BJ (cell line): ENCODE measurements around the gene PBX1. TPM values are rescaled to one million over a fixed set of nuclear protein-coding genes. Genes with fewer than 3 reads are reported as not detected.

Source experiments
- CTCF ChIA-PET: fragments of 350-600 bp; formaldehyde crosslinking; extraction: SDS; loops from one replicate; lab custom pipeline; 2021; ENCODE audit warnings: antibody characterized with exemption, inconsistent platforms; lab: Yijun Ruan, JAX
- POLR2A ChIA-PET: fragments of 300-600 bp; sonication (Branson Sonifier 250); formaldehyde crosslinking; extraction: SDS; loops from one replicate; lab custom pipeline; 2021; ENCODE audit warnings: antibody characterized with exemption; lab: Charles Lee
- DNase-seq: peaks from one replicate; pipeline ENCODE4 v3.0.0-alpha.2; 2011; ENCODE audit warnings: low read depth
- H3K27me3 ChIP-seq: 2 replicates; pipeline ENCODE4 v1.6.0; 2011; ENCODE audit warnings: low read length; ENCODE audit not compliant: control insufficient read depth, insufficient read depth
- H3K36me3 ChIP-seq: 2 replicates; pipeline ENCODE4 v1.5.1; 2011; ENCODE audit warnings: low read length; ENCODE audit not compliant: control insufficient read depth, insufficient read depth
- H3K4me3 ChIP-seq: 2 replicates; pipeline ENCODE4 v1.5.1; 2011; ENCODE audit warnings: low read depth, mild to moderate bottlenecking, control low read depth, low read length
- CTCF ChIP-seq: IDR thresholded peaks from 2 replicates; pipeline ENCODE4 v1.5.1; 2011; ENCODE audit warnings: low read depth, mild to moderate bottlenecking, control low read depth, inconsistent platforms, low read length, moderate library complexity; ENCODE audit not compliant: insufficient read depth
- polyA plus RNA-seq: library from polyadenylated mRNA; depleted of rRNA; stranded (reverse); fragments of >200 nt; gene quantifications from 2 replicates; pipeline ENCODE4 v1.2.3, GENCODE V29; 2011

PBX1 gene
- polyA plus RNA-seq, 1 experiment = 46.1 TPM

DNA sequence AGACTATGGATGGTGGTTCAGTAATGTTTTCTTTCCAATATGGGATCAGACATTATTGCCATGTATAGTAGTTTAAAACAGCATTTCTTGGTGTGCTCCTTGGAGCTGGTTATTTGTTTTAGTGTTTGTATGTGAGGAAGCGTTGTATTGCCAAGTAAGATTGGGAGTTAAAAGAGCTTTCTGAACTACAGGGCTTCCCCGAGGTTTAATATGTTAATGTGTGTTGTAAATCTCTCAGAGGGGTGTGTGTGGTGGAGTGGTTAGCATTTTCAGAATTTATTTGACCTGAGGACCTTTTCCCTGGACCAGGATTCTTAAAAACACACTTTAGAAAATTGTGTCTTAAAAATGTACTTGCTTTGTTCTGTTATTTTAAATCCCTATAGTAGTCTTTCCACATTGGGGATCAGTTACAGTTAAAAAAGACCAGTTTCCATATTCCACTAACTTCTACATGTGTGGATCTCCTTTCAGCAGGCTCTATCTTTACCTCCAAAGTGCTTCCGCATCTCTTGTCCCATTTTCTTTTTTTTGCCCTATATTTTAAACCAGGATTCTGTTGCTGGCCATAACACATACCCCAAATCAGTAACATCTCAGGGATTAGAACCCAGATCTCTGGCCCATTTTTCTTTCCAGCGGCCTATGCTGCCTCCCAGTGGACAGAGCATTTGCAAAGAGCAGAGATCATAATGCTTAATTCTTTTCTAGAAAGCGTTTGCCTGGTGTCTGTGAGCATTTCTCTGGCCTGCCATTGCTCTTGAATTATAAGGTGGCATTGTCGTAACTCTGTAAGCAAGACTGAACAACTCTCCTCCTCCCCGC lies 58.6 kb downstream of the PBX1 start:
- Histone ChIP-seq H3K4me3 (no peak overlapping the region), H3K36me3 (no peaks in the 10 kb centered on the region; the same call in 1 of the 2 replicates), H3K27me3 (no peaks in the 10 kb centered on the region)
- no peak for DNase-seq
- POLR2A ChIA-PET = no interaction called here
- peak; percentile 53 for TF ChIP-seq CTCF
- CTCF ChIA-PET = interaction anchor here (0.9 to 7.5 kb wide), 9 partner anchors 11 to 171 kb away, joined by 3 to 36 read pairs (median 4); no protein-coding TSS in a partner anchor

GRCh38 chr1:164618202-164618564 lies 59.2 kb downstream of the PBX1 start:
- ChIA-PET POLR2A (no interaction called here), CTCF (interaction anchor here (0.7 to 7.5 kb wide), 7 partner anchors 12 to 170 kb away, joined by 3 to 36 read pairs (median 4); no protein-coding TSS in a partner anchor)
- H3K27me3 ChIP-seq = no peaks in the 10 kb centered on the region
- no peak for DNase-seq
- TF ChIP-seq CTCF = no peak
- H3K4me3 ChIP-seq = no peak overlapping the region
- no peaks in the 10 kb centered on the region; the same call in 1 of the 2 replicates for H3K36me3 ChIP-seq

GRCh38 chr1:164619006-164619784 lies 60.2 kb downstream of the PBX1 start:
- Histone ChIP-seq H3K36me3 (no peaks in the 10 kb centered on the region; the same call in none of the 2 replicates), H3K4me3 (no peak overlapping the region), H3K27me3 (no peaks in the 10 kb centered on the region)
- ChIA-PET CTCF (interaction anchor here (0.7 to 7.5 kb wide), 10 partner anchors 12 to 187 kb away, joined by 3 to 36 read pairs (median 3); no protein-coding TSS in a partner anchor), POLR2A (interaction anchor here (0.5 kb wide), 1 partner anchor 20 kb away, joined by 3 read pairs; no protein-coding TSS in a partner anchor)
- DNase-seq = no peak
- no peak for TF ChIP-seq CTCF

DNA sequence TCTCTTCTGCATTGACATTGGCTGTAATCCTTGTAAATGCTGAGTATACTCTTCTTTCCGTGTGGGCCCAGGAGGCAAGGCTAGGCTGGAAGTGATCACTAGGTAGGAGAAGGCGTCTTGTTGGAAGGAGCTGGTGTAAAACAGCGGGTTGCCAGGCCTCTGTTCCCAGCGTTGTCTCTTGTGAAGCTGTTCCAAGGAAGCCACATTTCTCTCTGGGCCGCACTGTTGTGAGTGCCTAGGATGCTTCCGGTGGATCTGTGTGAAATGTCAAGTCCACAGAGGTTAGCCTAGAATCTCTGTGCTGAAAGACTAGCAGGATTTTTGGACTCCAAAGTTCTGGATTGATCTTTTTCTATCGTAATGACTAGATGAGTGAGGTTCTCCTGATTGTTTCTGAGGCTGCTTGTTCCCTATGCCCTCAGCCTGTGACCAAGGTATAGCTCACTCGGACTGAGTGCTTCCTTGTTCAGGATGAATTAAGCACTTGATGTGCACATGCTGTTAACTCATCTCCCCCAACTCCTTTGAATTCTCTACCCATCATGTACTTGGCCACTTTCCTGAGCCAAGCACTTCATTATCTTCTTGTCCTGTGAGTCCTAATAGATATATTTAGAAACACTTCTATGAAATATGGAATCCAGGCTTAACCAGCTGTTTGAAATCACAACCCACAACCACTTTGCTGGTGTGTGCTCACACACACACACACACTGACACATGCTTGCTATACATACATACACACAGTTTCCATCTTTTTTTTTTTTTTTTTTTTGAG lies 63.3 kb downstream of the PBX1 start:
- CTCF ChIA-PET = interaction anchor here (1.0 to 7.5 kb wide), 3 partner anchors 9 to 166 kb away, joined by 3 to 36 read pairs (median 4); no protein-coding TSS in a partner anchor

More for the DNA sequence above, 63.3 kb downstream of the PBX1 start:
- no peak for DNase-seq
- POLR2A ChIA-PET = interaction anchor here (0.7 kb wide), 1 partner anchor 38 kb away, joined by 3 read pairs; no protein-coding TSS in a partner anchor
- Histone ChIP-seq H3K27me3 (no peaks in the 10 kb centered on the region), H3K36me3 (no peaks in the 10 kb centered on the region; the same call in none of the 2 replicates), H3K4me3 (no peak overlapping the region)
- TF ChIP-seq CTCF = no peak
